H1 (cell line): ENCODE measurements around the gene MCAT. TPM values are rescaled to one million over a fixed set of nuclear protein-coding genes. Genes with fewer than 3 reads are reported as not detected.

Experiments used
- CTCF ChIA-PET: fragments of 300-600 bp; sonication (Branson Sonifier 250); formaldehyde crosslinking; loops from one replicate; lab custom pipeline; 2021; ENCODE audit not compliant: partially characterized antibody; lab: Charles Lee
- POLR2A ChIA-PET: fragments of 300-600 bp; sonication (Branson Sonifier 250); formaldehyde crosslinking; loops from one replicate; lab custom pipeline; 2021; ENCODE audit warnings: inconsistent platforms; ENCODE audit not compliant: partially characterized antibody; lab: Charles Lee
- DNase-seq, 2 experiments: peaks; one replicate each; pipeline versions ENCODE4 v3.0.0 to v3.0.0-alpha.2; 2010 to 2022; ENCODE audit warnings: low spot score in 2 of 2, low read depth in 1 of 2, mixed read lengths in 1 of 2
- FAIRE-seq: peaks from 2 replicates; lab custom pipeline; 2011; peaks lifted over from hg19 to GRCh38; lab: Jason Lieb, UNC
- H2AFZ ChIP-seq: 2 replicates; pipeline ENCODE4 v1.8.1; 2012; ENCODE audit warnings: low read length, inconsistent platforms
- H2AK5ac ChIP-seq: 2 replicates; pipeline ENCODE4 v1.6.1; 2013; ENCODE audit warnings: low read depth, low read length
- H2BK120ac ChIP-seq: replicated peaks from 2 replicates; pipeline ENCODE3; 2013; ENCODE audit warnings: low read depth, low read length, inconsistent platforms
- H2BK12ac ChIP-seq: 2 replicates; pipeline ENCODE4 v1.6.1; 2013; ENCODE audit warnings: low read depth, low read length
- H2BK15ac ChIP-seq: 2 replicates; pipeline ENCODE4 v1.6.1; 2013; ENCODE audit warnings: low read length
- H2BK20ac ChIP-seq: 2 replicates; pipeline ENCODE4 v1.6.1; 2013; ENCODE audit warnings: low read length
- H2BK5ac ChIP-seq: 2 replicates; pipeline ENCODE4 v1.6.1; 2013; ENCODE audit warnings: low read depth, low read length
- H3K14ac ChIP-seq: 2 replicates; pipeline ENCODE4 v1.6.1; 2013; ENCODE audit warnings: inconsistent platforms; ENCODE audit not compliant: insufficient read length
- H3K18ac ChIP-seq: 2 replicates; pipeline ENCODE4 v1.6.1; 2013; ENCODE audit warnings: low read length; ENCODE audit errors: extremely low read depth
- H3K23ac ChIP-seq: 2 replicates; pipeline ENCODE4 v1.6.1; 2013; ENCODE audit warnings: inconsistent platforms; ENCODE audit not compliant: insufficient read length
- H3K23me2 ChIP-seq: 2 replicates; pipeline ENCODE4 v1.6.1; 2013; ENCODE audit warnings: low read depth, low read length
- H3K27ac ChIP-seq: 2 replicates; pipeline ENCODE4 v1.6.1; 2011; ENCODE audit warnings: low read depth, low read length, inconsistent platforms
- H3K27me3 ChIP-seq, 4 experiments: replicated peaks in 1 of 4; 1 replicate in 1 of 4; 2 replicates in 3 of 4; pipeline versions ENCODE4 v1.6.1 to v1.8.1; 2011 to 2013; ENCODE audit warnings: low read length in 3 of 4, mild to moderate bottlenecking in 3 of 4, inconsistent platforms in 2 of 4, mixed read lengths in 2 of 4, moderate library complexity in 1 of 4; ENCODE audit not compliant: control insufficient read depth in 3 of 4, insufficient read depth in 3 of 4; ENCODE audit errors: extremely low read depth in 1 of 4
- H3K36me3 ChIP-seq, 4 experiments: 2 replicates each; pipeline versions ENCODE4 v1.6.1 to v1.8.1; 2011 to 2013; ENCODE audit warnings: mild to moderate bottlenecking in 4 of 4, low read length in 3 of 4, moderate library complexity in 2 of 4, control low read depth in 1 of 4, inconsistent platforms in 1 of 4; ENCODE audit not compliant: insufficient read depth in 4 of 4, control insufficient read depth in 2 of 4
- H3K4ac ChIP-seq: replicated peaks from 2 replicates; pipeline ENCODE3; 2013; ENCODE audit warnings: low read length, low read depth, mixed read lengths, inconsistent platforms; ENCODE audit not compliant: insufficient read length
- H3K4me1 ChIP-seq, 4 experiments: replicated peaks in 1 of 4; 1 replicate in 1 of 4; 2 replicates in 3 of 4; pipeline versions ENCODE4 v1.6.1 to v1.8.1; 2011 to 2013; ENCODE audit warnings: low read length in 3 of 4, inconsistent platforms in 2 of 4, mixed read lengths in 1 of 4; ENCODE audit not compliant: insufficient read depth in 4 of 4, control insufficient read depth in 3 of 4
- H3K4me2 ChIP-seq, 2 experiments: 2 replicates each; pipeline versions ENCODE4 v1.6.1 to v1.8.1; 2011 to 2013; ENCODE audit warnings: low read depth in 2 of 2, low read length in 2 of 2, control low read depth in 1 of 2, inconsistent platforms in 1 of 2, mild to moderate bottlenecking in 1 of 2; ENCODE audit not compliant: insufficient read depth in 1 of 2
- H3K4me3 ChIP-seq, 4 experiments: fragments of 200-600, 300-600 bp in 1 of 4; sonication (generic), shearing (Covaris generic), sonication (Bioruptor Twin) in 1 of 4; 2 replicates each; pipeline versions ENCODE4 v1.5.1 to v1.8.1; 2011 to 2016; ENCODE audit warnings: low read length in 4 of 4, low read depth in 3 of 4, control low read depth in 2 of 4, inconsistent platforms in 2 of 4, mild to moderate bottlenecking in 2 of 4, mixed read lengths in 1 of 4, moderate library complexity in 1 of 4; ENCODE audit not compliant: insufficient read depth in 2 of 4; ENCODE audit errors: extremely low read depth in 1 of 4
- H3K56ac ChIP-seq: replicated peaks from 2 replicates; pipeline ENCODE3; 2013; ENCODE audit warnings: low read depth, mild to moderate bottlenecking, mixed read lengths, low read length, inconsistent platforms; ENCODE audit not compliant: insufficient read length
- H3K79me1 ChIP-seq: 2 replicates; pipeline ENCODE4 v1.6.1; 2013; ENCODE audit warnings: low read depth, low read length, control low read depth
- H3K79me2 ChIP-seq, 2 experiments: 2 replicates each; pipeline versions ENCODE4 v1.6.1 to v1.8.1; 2012 to 2013; ENCODE audit warnings: low read length in 2 of 2, mild to moderate bottlenecking in 2 of 2, inconsistent platforms in 1 of 2; ENCODE audit not compliant: insufficient read depth in 2 of 2, control insufficient read depth in 1 of 2
- H3K9ac ChIP-seq, 4 experiments: replicated peaks in 1 of 4; 1 replicate in 1 of 4; 2 replicates in 3 of 4; pipeline versions ENCODE4 v1.6.1 to v1.8.1; 2011 to 2013; ENCODE audit warnings: low read depth in 3 of 4, low read length in 3 of 4, control low read depth in 2 of 4, mild to moderate bottlenecking in 2 of 4, moderate library complexity in 2 of 4, inconsistent platforms in 1 of 4; ENCODE audit errors: extremely low read depth in 1 of 4
- H3K9me3 ChIP-seq, 2 experiments: 2 replicates each; pipeline versions ENCODE4 v1.6.1 to v1.8.1; 2012 to 2013; ENCODE audit warnings: mild to moderate bottlenecking in 2 of 2, moderate library complexity in 2 of 2, control low read depth in 1 of 2, inconsistent platforms in 1 of 2, low read depth in 1 of 2, low read length in 1 of 2, mixed read lengths in 1 of 2; ENCODE audit not compliant: insufficient read depth in 2 of 2
- H4K20me1 ChIP-seq, 2 experiments: replicated peaks in 1 of 2; 2 replicates each; pipeline versions ENCODE3 to v1.8.1; 2011 to 2013; ENCODE audit warnings: inconsistent platforms in 2 of 2, low read length in 2 of 2, mild to moderate bottlenecking in 1 of 2; ENCODE audit not compliant: insufficient read depth in 2 of 2, control insufficient read depth in 1 of 2
- H4K5ac ChIP-seq: 2 replicates; pipeline ENCODE4 v1.6.1; 2013; ENCODE audit warnings: low read length, low read depth, mixed read lengths, inconsistent platforms; ENCODE audit not compliant: insufficient read length
- H4K8ac ChIP-seq: 2 replicates; pipeline ENCODE4 v1.8.0; 2013; ENCODE audit warnings: mild to moderate bottlenecking, moderate library complexity, low read length, inconsistent platforms; ENCODE audit not compliant: insufficient read depth; ENCODE audit errors: extremely low read depth
- H4K91ac ChIP-seq: replicated peaks from 2 replicates; pipeline ENCODE3; 2013; ENCODE audit warnings: low read length, mixed read lengths, inconsistent platforms; ENCODE audit not compliant: insufficient read length
- BACH1 ChIP-seq: IDR thresholded peaks from 2 replicates; pipeline ENCODE4 v1.6.1; 2012; ENCODE audit warnings: low read length, improper control_type of control experiment
- CBX5 ChIP-seq: fragments of 300-800, 300-1000 bp; sonication (generic); IDR thresholded peaks from 2 replicates; pipeline ENCODE4 v1.7.1; 2016; ENCODE audit warnings: antibody characterized with exemption, low read length, low read depth
- CHD1 ChIP-seq: IDR thresholded peaks from 2 replicates; pipeline ENCODE4 v1.6.1; 2012; ENCODE audit warnings: low read depth, low read length, improper control_type of control experiment
- KDM5A ChIP-seq: fragments of 200-600 bp; IDR thresholded peaks from 2 replicates; pipeline ENCODE4 v1.7.1; 2012; ENCODE audit warnings: mild to moderate bottlenecking, low read length, inconsistent platforms, mixed read lengths
- NRF1 ChIP-seq: IDR thresholded peaks from 2 replicates; pipeline ENCODE4 v1.6.1; 2011; ENCODE audit warnings: mild to moderate bottlenecking, low read depth, low read length, improper control_type of control experiment
- RFX5 ChIP-seq: IDR thresholded peaks from 2 replicates; pipeline ENCODE4 v1.6.1; 2011; ENCODE audit warnings: low read depth, low read length, improper control_type of control experiment, borderline replicate concordance
- SIN3A ChIP-seq, 2 experiments: IDR thresholded peaks in 1 of 2; conservative IDR thresholded peaks in 1 of 2; 2 replicates each; pipeline ENCODE4 v1.6.1; 2011 to 2012; ENCODE audit warnings: low read length in 2 of 2, improper control_type of control experiment in 1 of 2, low read depth in 1 of 2, mild to moderate bottlenecking in 1 of 2
- SRF ChIP-seq: IDR thresholded peaks from 2 replicates; pipeline ENCODE4 v1.6.1; 2011; ENCODE audit warnings: mild to moderate bottlenecking, low read depth, low read length, moderate library complexity
- TAF1 ChIP-seq: IDR thresholded peaks from 2 replicates; pipeline ENCODE4 v1.6.1; 2011; ENCODE audit warnings: mild to moderate bottlenecking, low read depth, low read length
- whole genome bisulfite sequencing, 2 experiments: shearing (Covaris generic) in 1 of 2; methylation state at CpG; one replicate each; pipeline versions ENCODE4 v1.1.6 to v1.1.7; 2013 to 2015; ENCODE audit warnings: low lambda C conversion rate in 2 of 2, mixed read lengths in 2 of 2, inconsistent platforms in 1 of 2, low coverage in 1 of 2, missing lambda C conversion rate in 1 of 2; ENCODE audit not compliant: insufficient replicate concordance in 2 of 2, insufficient coverage in 1 of 2, insufficient read length in 1 of 2; ENCODE audit errors: extremely low coverage in 1 of 2, missing lambda C conversion rate in 1 of 2; 5-methylcytosine and 5-hydroxymethylcytosine counted together
- polyA plus RNA-seq, 7 experiments: library from polyadenylated mRNA; depleted of rRNA in 3 of 7; stranded (reverse) in 5 of 7; unstranded in 2 of 7; fragments of >200 nt in 5 of 7; fragments of 200-250 nt in 2 of 7; gene quantifications; 1 replicate in 5 of 7; 2 replicates in 1 of 7; 4 replicates in 1 of 7; pipeline versions ENCODE4 v1.2.1 to v1.2.3, GENCODE V29; 2011 to 2013; ENCODE audit warnings: missing spikeins in 2 of 7, mixed read lengths in 2 of 7
- total RNA-seq: library from RNA; stranded (reverse); fragmentation: NEBNext Ultra II Directional; extraction: Animal tissue kit (Norgen Biotek cat#: 25700); gene quantifications from 2 replicates; pipeline ENCODE4 v1.2.1, GENCODE V29; 2021
- TF ChIP-seq, protein P1 (sequence below): IDR thresholded peaks from 2 replicates; pipeline ENCODE4 v1.6.1; 2012; ENCODE audit warnings: inconsistent platforms
- TF ChIP-seq, protein P2 (sequence below): IDR thresholded peaks from 2 replicates; pipeline ENCODE4 v1.6.1; 2012; ENCODE audit warnings: low read length, inconsistent platforms

The MCAT gene
- total and polyA plus RNA-seq, 2 of the 8 experiments (the other 6 are each of a cell fraction or from before 2014, with no cell fraction given) = 15.8 to 17.4 TPM

DNA sequence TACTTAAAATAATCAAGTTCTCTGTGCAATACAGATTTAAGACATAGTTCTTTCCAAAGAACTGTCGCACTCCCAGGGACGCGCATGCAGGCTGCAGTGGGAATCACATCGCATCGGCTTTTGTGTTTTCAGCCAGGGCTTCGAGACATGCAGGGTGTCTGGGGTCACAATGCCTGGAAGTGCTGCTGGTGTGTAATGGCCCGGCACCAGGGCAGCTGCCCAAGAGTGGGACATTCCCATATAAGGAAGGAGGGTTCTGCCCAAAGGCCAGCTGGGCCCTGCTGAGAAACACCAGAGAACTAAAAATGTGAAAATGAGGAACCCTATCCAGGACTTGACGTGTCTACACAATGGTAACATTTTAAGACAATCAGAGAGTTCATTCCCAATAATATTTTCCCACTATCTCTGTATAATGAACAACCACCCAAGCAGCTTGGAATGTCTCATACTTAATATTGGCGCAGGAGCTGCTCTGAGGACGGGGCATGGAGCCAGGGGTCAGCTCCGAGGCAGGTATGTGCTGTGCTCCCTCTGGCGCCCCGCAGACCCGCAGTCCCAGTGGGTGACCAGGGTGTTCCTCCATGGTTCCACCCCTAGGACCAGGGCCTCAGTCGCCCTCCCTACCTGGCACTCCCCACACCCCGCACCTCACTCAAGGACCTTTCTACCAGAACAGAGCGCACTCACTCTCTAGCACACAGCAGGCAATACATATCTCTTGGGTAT, 11.3 kb downstream of the MCAT start:
- Histone ChIP-seq H3K14ac (no peak overlapping the region), H2BK12ac (no peak overlapping the region), H3K27me3 (no peaks in the 10 kb centered on the region), H3K23me2 (no peaks in the 10 kb centered on the region), H3K56ac (no peak overlapping the region), H3K36me3 (peaks cover 6 to 35% (median 11%) of the 10 kb centered on the region in 4 experiments; a peak in 6 of 8 replicates), H3K79me1 (peaks cover 5% of the 10 kb centered on the region), H4K20me1 (peaks cover 3 to 21% of the 10 kb centered on the region in 2 experiments), H2BK120ac (no peak overlapping the region), H3K4me2 (no peak overlapping the region), H3K4me3 (no peak overlapping the region), H4K5ac (no peak overlapping the region), H3K4ac (no peak overlapping the region), H3K23ac (no peak overlapping the region), H3K4me1 (peaks cover 0 to 6% (median 0%) of the 10 kb centered on the region in 4 experiments; a peak in 3 of 7 replicates), H4K91ac (no peak overlapping the region), H2BK5ac (no peak overlapping the region), H2BK15ac (no peak overlapping the region), H2AK5ac (no peak overlapping the region), H2BK20ac (no peak overlapping the region), H3K79me2 (no peaks in the 10 kb centered on the region), H3K9ac (no peak overlapping the region), H3K9me3 (no peaks in the 10 kb centered on the region), H4K8ac (no peak overlapping the region), H3K18ac (no peak overlapping the region), H3K27ac (no peak overlapping the region), H2AFZ (no peak overlapping the region)
- DNase-seq (no peak), FAIRE-seq (no peak)
- ChIA-PET CTCF (interaction anchor here (0.6 to 1.7 kb wide), 4 partner anchors 11 to 72 kb away, joined by 3 to 5 read pairs (median 4); no protein-coding TSS in a partner anchor), POLR2A (interaction anchor here (1.4 to 2.3 kb wide), 2 partner anchors 12 to 17 kb away, joined by 3 to 4 read pairs; no protein-coding TSS in a partner anchor)
- WGBS, 2 experiments = 93% methylated on average over 17 of the region's 17 CpGs; no CpG with 5 or more reads in 1 of the 2 experiments
- TF ChIP-seq SIN3A (conservative IDR thresholded peaks at IDR 0.05 in 1 of 2, IDR thresholded peaks at IDR 0.05 in 1 of 2; ENCODE audit: low read depth in 1 of 2, low read length in 2 of 2) (no peak), RFX5 (no peak), TAF1 (no peak), BACH1 (no peak), CHD1 (no peak), NRF1 (no peak), KDM5A (no peak), CBX5 (no peak), SRF (no peak)
- TF ChIP-seq, protein P1, sequence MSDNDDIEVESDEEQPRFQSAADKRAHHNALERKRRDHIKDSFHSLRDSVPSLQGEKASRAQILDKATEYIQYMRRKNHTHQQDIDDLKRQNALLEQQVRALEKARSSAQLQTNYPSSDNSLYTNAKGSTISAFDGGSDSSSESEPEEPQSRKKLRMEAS = no peak
- TF ChIP-seq, protein P2, sequence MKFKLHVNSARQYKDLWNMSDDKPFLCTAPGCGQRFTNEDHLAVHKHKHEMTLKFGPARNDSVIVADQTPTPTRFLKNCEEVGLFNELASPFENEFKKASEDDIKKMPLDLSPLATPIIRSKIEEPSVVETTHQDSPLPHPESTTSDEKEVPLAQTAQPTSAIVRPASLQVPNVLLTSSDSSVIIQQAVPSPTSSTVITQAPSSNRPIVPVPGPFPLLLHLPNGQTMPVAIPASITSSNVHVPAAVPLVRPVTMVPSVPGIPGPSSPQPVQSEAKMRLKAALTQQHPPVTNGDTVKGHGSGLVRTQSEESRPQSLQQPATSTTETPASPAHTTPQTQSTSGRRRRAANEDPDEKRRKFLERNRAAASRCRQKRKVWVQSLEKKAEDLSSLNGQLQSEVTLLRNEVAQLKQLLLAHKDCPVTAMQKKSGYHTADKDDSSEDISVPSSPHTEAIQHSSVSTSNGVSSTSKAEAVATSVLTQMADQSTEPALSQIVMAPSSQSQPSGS = no peak
